H9 (cell line): ENCODE results near the gene AEN. TPM values are rescaled to one million over a fixed set of nuclear protein-coding genes. Genes with fewer than 3 reads are reported as not detected.

Experiments used
- DNase-seq: peaks from one replicate; pipeline ENCODE4 v3.0.0-alpha.2; 2017
- H2AFZ ChIP-seq: one replicate; pipeline ENCODE4 v1.6.1; 2013; ENCODE audit warnings: mild to moderate bottlenecking, low read length, control low read depth, moderate library complexity
- H2AK5ac ChIP-seq: 2 replicates; pipeline ENCODE4 v1.6.1; 2013; ENCODE audit warnings: low read length, control low read depth, mixed read lengths; ENCODE audit not compliant: insufficient read length
- H2BK120ac ChIP-seq: one replicate; pipeline ENCODE4 v1.6.1; 2013; ENCODE audit warnings: low read depth, mild to moderate bottlenecking, low read length, control low read depth, inconsistent platforms; ENCODE audit not compliant: poor library complexity, severe bottlenecking
- H2BK12ac ChIP-seq: 2 replicates; pipeline ENCODE4 v1.6.1; 2013; ENCODE audit warnings: low read length, control low read depth, mixed read lengths, low read depth; ENCODE audit not compliant: insufficient read length
- H2BK15ac ChIP-seq: 2 replicates; pipeline ENCODE4 v1.6.1; 2013; ENCODE audit warnings: low read depth, low read length, control low read depth
- H2BK20ac ChIP-seq: one replicate; pipeline ENCODE4 v1.6.1; 2013; ENCODE audit warnings: low read depth, mild to moderate bottlenecking, low read length, control low read depth, inconsistent platforms; ENCODE audit not compliant: poor library complexity, severe bottlenecking
- H2BK5ac ChIP-seq: 2 replicates; pipeline ENCODE4 v1.6.1; 2013; ENCODE audit warnings: low read length, control low read depth, mixed read lengths; ENCODE audit not compliant: insufficient read length
- H3K14ac ChIP-seq: 2 replicates; pipeline ENCODE4 v1.6.1; 2013; ENCODE audit warnings: low read length, control low read depth; ENCODE audit not compliant: insufficient read depth
- H3K18ac ChIP-seq: 2 replicates; pipeline ENCODE4 v1.6.1; 2013; ENCODE audit warnings: low read depth, mild to moderate bottlenecking, mixed read lengths, low read length, control low read depth; ENCODE audit not compliant: insufficient read length
- H3K23ac ChIP-seq: 2 replicates; pipeline ENCODE4 v1.6.1; 2013; ENCODE audit warnings: low read length, control low read depth, mixed read lengths, low read depth; ENCODE audit not compliant: insufficient read length
- H3K23me2 ChIP-seq: 2 replicates; pipeline ENCODE4 v1.6.1; 2013; ENCODE audit warnings: low read depth, mild to moderate bottlenecking, mixed read lengths, low read length, control low read depth; ENCODE audit not compliant: insufficient read length, poor library complexity, severe bottlenecking
- H3K27ac ChIP-seq: 2 replicates; pipeline ENCODE4 v1.5.1; 2013; ENCODE audit warnings: low read length, control low read depth, mixed read lengths, low read depth; ENCODE audit not compliant: insufficient read length
- H3K27me3 ChIP-seq: 2 replicates; pipeline ENCODE4 v1.6.1; 2013; ENCODE audit warnings: low read length, control low read depth, inconsistent platforms; ENCODE audit not compliant: insufficient read depth
- H3K4ac ChIP-seq: 2 replicates; pipeline ENCODE4 v1.6.1; 2013; ENCODE audit warnings: low read depth, mild to moderate bottlenecking, control low read depth, inconsistent platforms, low read length, moderate library complexity
- H3K4me1 ChIP-seq: 2 replicates; pipeline ENCODE4 v1.6.1; 2013; ENCODE audit warnings: low read length, control low read depth, inconsistent platforms; ENCODE audit not compliant: insufficient read depth
- H3K4me2 ChIP-seq: 2 replicates; pipeline ENCODE4 v1.6.1; 2013; ENCODE audit warnings: low read length, control low read depth, mixed read lengths; ENCODE audit not compliant: insufficient read length, insufficient read depth
- H3K56ac ChIP-seq: 2 replicates; pipeline ENCODE4 v1.6.1; 2013; ENCODE audit warnings: low read depth, mild to moderate bottlenecking, mixed read lengths, low read length, control low read depth; ENCODE audit not compliant: insufficient read length
- H3K79me1 ChIP-seq: 2 replicates; pipeline ENCODE4 v1.6.1; 2013; ENCODE audit warnings: low read depth, mild to moderate bottlenecking, moderate library complexity, low read length, control low read depth, inconsistent platforms; ENCODE audit not compliant: insufficient read depth, poor library complexity, severe bottlenecking
- H3K79me2 ChIP-seq: 2 replicates; pipeline ENCODE4 v1.6.1; 2013; ENCODE audit warnings: low read length, control low read depth, inconsistent platforms; ENCODE audit not compliant: insufficient read depth
- H3K9ac ChIP-seq: 2 replicates; pipeline ENCODE4 v1.6.1; 2013; ENCODE audit warnings: low read length, control low read depth, mixed read lengths; ENCODE audit not compliant: insufficient read length; ENCODE audit errors: extremely low read depth
- H3K9me3 ChIP-seq: one replicate; pipeline ENCODE4 v1.6.1; 2013; ENCODE audit warnings: low read depth, low read length, inconsistent platforms; ENCODE audit not compliant: control insufficient read depth
- H3T11ph ChIP-seq: one replicate; pipeline ENCODE4 v1.6.1; 2013; ENCODE audit warnings: mild to moderate bottlenecking, low read length, control low read depth, inconsistent platforms
- H4K20me1 ChIP-seq: one replicate; pipeline ENCODE4 v1.6.1; 2013; ENCODE audit not compliant: control insufficient read depth, insufficient read length, insufficient read depth
- H4K5ac ChIP-seq: 2 replicates; pipeline ENCODE4 v1.6.1; 2013; ENCODE audit warnings: low read depth, mild to moderate bottlenecking, mixed read lengths, low read length, control low read depth; ENCODE audit not compliant: insufficient read length
- H4K8ac ChIP-seq: replicated peaks from 2 replicates; pipeline ENCODE4 v1.6.1; 2013; ENCODE audit warnings: low read length, control low read depth, mixed read lengths, low read depth; ENCODE audit not compliant: insufficient read length
- H4K91ac ChIP-seq: 2 replicates; pipeline ENCODE4 v1.6.1; 2013; ENCODE audit warnings: low read depth, mild to moderate bottlenecking, moderate library complexity, mixed read lengths, low read length, control low read depth; ENCODE audit not compliant: insufficient read length
- H3K27ac Mint-ChIP-seq, 3 experiments: 2 replicates in 2 of 3; 3 replicates in 1 of 3; pipeline ENCODE4 v1.8.0; 2020 to 2021; ENCODE audit warnings: mixed read lengths in 3 of 3, mild to moderate bottlenecking in 1 of 3, moderate library complexity in 1 of 3
- H3K27me3 Mint-ChIP-seq: 2 replicates; pipeline ENCODE4 v1.8.0; 2021; ENCODE audit warnings: low read depth, mild to moderate bottlenecking, moderate library complexity, mixed read lengths
- H3K36me3 Mint-ChIP-seq, 3 experiments: 2 replicates in 2 of 3; 3 replicates in 1 of 3; pipeline ENCODE4 v1.8.0; 2020 to 2021; ENCODE audit warnings: low read depth in 3 of 3, mixed read lengths in 3 of 3; ENCODE audit not compliant: insufficient read depth in 1 of 3
- H3K4me1 Mint-ChIP-seq, 2 experiments: 2 replicates each; pipeline ENCODE4 v1.8.0; 2020; ENCODE audit warnings: mixed read lengths in 2 of 2
- H3K4me3 Mint-ChIP-seq, 2 experiments: 2 replicates in 1 of 2; 3 replicates in 1 of 2; pipeline ENCODE4 v1.8.0; 2020 to 2021; ENCODE audit warnings: mild to moderate bottlenecking in 2 of 2, mixed read lengths in 2 of 2, moderate library complexity in 1 of 2
- H3K9me3 Mint-ChIP-seq, 2 experiments: 2 replicates in 1 of 2; 3 replicates in 1 of 2; pipeline ENCODE4 v1.8.0; 2020; ENCODE audit warnings: mild to moderate bottlenecking in 2 of 2, mixed read lengths in 2 of 2, moderate library complexity in 1 of 2
- CTCF ChIP-seq: fragments of 200-600 bp; sonication (generic); conservative IDR thresholded peaks from 3 replicates; pipeline ENCODE4 v1.8.0; 2021; ENCODE audit warnings: antibody characterized with exemption, mild to moderate bottlenecking
- WGBS: extraction: QIAGEN DNeasy Blood & Tissue Kit; methylation state at CpG from one replicate; pipeline ENCODE4 v1.1.7; 2013; ENCODE audit warnings: missing lambda C conversion rate, low lambda C conversion rate, mixed read lengths; ENCODE audit not compliant: insufficient read length; ENCODE audit errors: extremely low coverage; 5-methylcytosine and 5-hydroxymethylcytosine counted together
- total RNA-seq: library from RNA; stranded (reverse); gene quantifications from 2 replicates; pipeline ENCODE4 v1.2.1, GENCODE V29; 2021

Gene AEN
- total RNA-seq, 1 experiment from 2014 or later: 132 TPM

- no peaks in the 10 kb centered on the region for H4K20me1 ChIP-seq
- Mint-ChIP-seq H3K4me3 (peak overlapping the region; percentile 66 to 80), H3K9me3 (no peaks in the 10 kb centered on the region; a peak in 2 of 5 replicates), H3K27me3 (peaks cover 97% of the 10 kb centered on the region), H3K36me3 (no peaks in the 10 kb centered on the region; a peak in 1 of 7 replicates), H3K4me1 (peaks cover 61 to 63% of the 10 kb centered on the region in 2 experiments), H3K27ac (peak overlapping the region in 1 of 3 experiments; percentile 75; a peak in 1 of 7 replicates)
- no peaks in the 10 kb centered on the region for H3K79me2 ChIP-seq
- H2BK15ac ChIP-seq: no peak overlapping the region
- WGBS: no CpG with 5 or more reads among the region's 26 CpGs
- H4K8ac ChIP-seq: no peak overlapping the region
- no peak overlapping the region for H2AK5ac ChIP-seq
- H2BK120ac ChIP-seq: no peak overlapping the region
- H4K91ac ChIP-seq: no peak overlapping the region
- no peak overlapping the region for H2BK20ac ChIP-seq
- DNase-seq: no peak
- no peak overlapping the region for H2AFZ ChIP-seq
- no peak overlapping the region for H4K5ac ChIP-seq
- H3K18ac ChIP-seq: no peak overlapping the region
- no peak overlapping the region for H3K27ac ChIP-seq
- no peak overlapping the region for H3K9ac ChIP-seq
- peak overlapping the region; percentile 42 for H3K4me2 ChIP-seq
- no peak overlapping the region for H3K56ac ChIP-seq
- no peaks in the 10 kb centered on the region for H3K9me3 ChIP-seq
- no peak overlapping the region for H3T11ph ChIP-seq
- no peak overlapping the region for H3K23ac ChIP-seq
- no peak overlapping the region for H3K14ac ChIP-seq
- H2BK12ac ChIP-seq: no peak overlapping the region
- peaks cover 21% of the 10 kb centered on the region for H3K23me2 ChIP-seq
- H3K4ac ChIP-seq: no peak overlapping the region
- TF ChIP-seq CTCF: no peak
- H3K4me1 ChIP-seq: peaks cover 7% of the 10 kb centered on the region; the same call in 1 of the 2 replicates
- H2BK5ac ChIP-seq: no peak overlapping the region
- peaks cover 24% of the 10 kb centered on the region; the same call in 1 of the 2 replicates for H3K27me3 ChIP-seq
- H3K79me1 ChIP-seq: no peaks in the 10 kb centered on the region
These were observed 14.9 kb upstream of the AEN start for GRCh38 chr15:88606070-88606794.
